Stomach (tissue), 9 donors: ENCODE results near the gene VKORC1. TPM values are rescaled to one million over a fixed set of nuclear protein-coding genes. Genes with fewer than 3 reads are reported as not detected.

Experiments
- DNase-seq, 2 donors: peaks; one replicate each; pipeline versions ENCODE4 v3.0.0 to v3.0.0-alpha.2; 2013 to 2019
- H3K27ac ChIP-seq, 5 donors: fragments of 200-600 bp in 4 of 5; sonication (generic) in 4 of 5; one replicate each; pipeline ENCODE4 v1.5.1; 2013 to 2019; ENCODE audit warnings: mild to moderate bottlenecking in 1 of 5, moderate library complexity in 1 of 5
- H3K27me3 ChIP-seq, 3 donors: fragments of 200-600 bp; sonication (generic); one replicate each; pipeline ENCODE4 v1.5.1; 2017 to 2019; ENCODE audit warnings: mixed run types in 1 of 3
- H3K36me3 ChIP-seq, 4 donors: fragments of 200-600 bp; sonication (generic); 1 replicate in 3 of 4; 2 replicates in 1 of 4; pipeline ENCODE4 v1.5.1; 2016 to 2019
- H3K4me1 ChIP-seq, 4 donors: fragments of 200-600 bp; sonication (generic); one replicate each; pipeline ENCODE4 v1.5.1; 2016 to 2019
- H3K4me3 ChIP-seq, 4 donors: fragments of 200-600 bp; sonication (generic) in 3 of 4; one replicate each; pipeline ENCODE4 v1.5.1; 2016 to 2019; ENCODE audit warnings: mild to moderate bottlenecking in 1 of 4
- H3K9me3 ChIP-seq, 4 donors: fragments of 200-600 bp; sonication (generic); one replicate each; pipeline ENCODE4 v1.5.1; 2016 to 2019
- CTCF ChIP-seq, 7 experiments: fragments of 450-650 bp in 4 of 7; fragments of 200-600 bp in 3 of 7; sonication (generic) in 3 of 7; IDR thresholded peaks; one replicate each; pipeline ENCODE4 v1.5.1; 2016 to 2019; ENCODE audit warnings: antibody characterized with exemption in 7 of 7, control low read depth in 2 of 7, mild to moderate bottlenecking in 1 of 7
- EP300 ChIP-seq: sonication (generic); formaldehyde crosslinking; IDR thresholded peaks from one replicate; pipeline ENCODE4 v1.6.1; 2017; ENCODE audit warnings: antibody characterized with exemption
- POLR2A ChIP-seq, 4 donors: fragments of 450-650 bp; IDR thresholded peaks; one replicate each; pipeline ENCODE4 v1.6.1; 2016; ENCODE audit warnings: antibody characterized with exemption in 4 of 4, control low read depth in 2 of 4, mild to moderate bottlenecking in 1 of 4, moderate library complexity in 1 of 4
- POLR2AphosphoS5 ChIP-seq, 3 donors: sonication (generic); formaldehyde crosslinking; IDR thresholded peaks; one replicate each; pipeline ENCODE4 v1.6.1; 2016; ENCODE audit warnings: antibody characterized with exemption in 3 of 3
- WGBS, 5 donors: extraction: QIAGEN DNeasy Blood & Tissue Kit in 3 of 5; methylation state at CpG; one replicate each; pipeline versions ENCODE4 v1.1.5 to v1.1.7; 2013 to 2018; 5-methylcytosine and 5-hydroxymethylcytosine counted together
- intact Hi-C: fragments of 100-400 bp; cut with DNase I; formaldehyde crosslinking; loops from one replicate; pipeline ENCODE4 v1.15.1; 2023; ENCODE audit warnings: low total_unique reads
- polyA plus RNA-seq, 3 donors: library from polyadenylated mRNA; stranded (reverse); fragments of 200-250 nt; gene quantifications; one replicate each; pipeline ENCODE4 v1.2.3, GENCODE V29; 2013
- total RNA-seq, 5 donors: library from RNA; depleted of rRNA; stranded (reverse); fragments of >200 nt; gene quantifications; one replicate each; pipeline versions ENCODE4 v1.1.0 to v1.2.3, GENCODE V29; 2014 to 2016
- donor health status: healthy with polysubstance abuse.
- donor health status: Bipolar disorder and iron deficiency.
- donor health status: healthy.

The VKORC1 gene
- total and polyA plus RNA-seq, 8 donors, result 20.1 to 191 (median 58.0) TPM

GRCh38 chr16:31086629-31086906 is 8.0 kb downstream of the VKORC1 start:
- Histone ChIP-seq H3K9me3 (no peaks in the 10 kb centered on the region), H3K27ac (no peak overlapping the region), H3K27me3 (no peaks in the 10 kb centered on the region), H3K4me1 (peaks cover 0 to 24% (median 14%) of the 10 kb centered on the region in 4 donors), H3K36me3 (peaks cover 10 to 100% (median 90%) of the 10 kb centered on the region in 4 donors), H3K4me3 (no peak overlapping the region)
- DNase-seq, result no peak
- no peak for TF ChIP-seq POLR2AphosphoS5 (IDR thresholded peaks at IDR 0.05)
- no peak for TF ChIP-seq EP300
- TF ChIP-seq POLR2A (IDR thresholded peaks at IDR 0.05), result no peak
- TF ChIP-seq CTCF (IDR thresholded peaks at IDR 0.05), result no peak
- intact Hi-C loops, result no loop called here
- WGBS, 5 donors, result 66 to 100% (median 83%) methylated on average over 2 to 6 of the region's 6 CpGs

- 83 to 87% (median 85%) methylated on average over 17 to 18 of the region's 18 CpGs for WGBS, 5 donors
- TF ChIP-seq POLR2AphosphoS5 (IDR thresholded peaks at IDR 0.05) (no peak), EP300 (no peak), POLR2A (IDR thresholded peaks at IDR 0.05) (no peak), CTCF (IDR thresholded peaks at IDR 0.05) (no peak)
- intact Hi-C loops, result no loop called here
- DNase-seq, result no peak
- Histone ChIP-seq H3K4me1 (peaks cover 0 to 29% (median 20%) of the 10 kb centered on the region in 4 donors), H3K4me3 (no peak overlapping the region), H3K36me3 (peaks cover 13 to 100% (median 91%) of the 10 kb centered on the region in 4 donors), H3K27ac (no peak overlapping the region), H3K9me3 (no peaks in the 10 kb centered on the region), H3K27me3 (no peaks in the 10 kb centered on the region)
These were observed 8.5 kb downstream of the VKORC1 start for GRCh38 chr16:31085873-31086628.

- intact Hi-C loops, result no loop called here
These were observed 9.2 kb downstream of the VKORC1 start for GRCh38 chr16:31085411-31085810.

More at GRCh38 chr16:31085411-31085810, 9.2 kb downstream of the VKORC1 start:
- Histone ChIP-seq H3K9me3 (no peaks in the 10 kb centered on the region), H3K27ac (no peak overlapping the region), H3K4me1 (peaks cover 0 to 31% (median 22%) of the 10 kb centered on the region in 4 donors), H3K27me3 (no peaks in the 10 kb centered on the region), H3K4me3 (no peak overlapping the region), H3K36me3 (peaks cover 15 to 100% (median 91%) of the 10 kb centered on the region in 4 donors)
- DNase-seq, result no peak
- TF ChIP-seq POLR2AphosphoS5 (IDR thresholded peaks at IDR 0.05) (no peak), EP300 (no peak), POLR2A (IDR thresholded peaks at IDR 0.05) (no peak), CTCF (IDR thresholded peaks at IDR 0.05) (no peak)
- 54 to 76% (median 71%) methylated on average over 8 of the region's 8 CpGs for WGBS, 5 donors
